Loucy (cell line): ENCODE results near the gene ATP5PO.

Experiments used
- CTCF ChIP-seq: fragments of 200-600 bp; sonication (generic); conservative IDR thresholded peaks from 2 replicates; pipeline ENCODE4 v1.5.1; 2014; ENCODE audit warnings: mild to moderate bottlenecking, antibody characterized with exemption, low read length
- EZH2phosphoT487 ChIP-seq: fragments of 200-600 bp; IDR thresholded peaks from 2 replicates; pipeline ENCODE4 v1.6.1; 2018; ENCODE audit warnings: antibody characterized with exemption, mild to moderate bottlenecking, moderate library complexity, borderline replicate concordance

GRCh38 chr21:33893917-33894316 is 21.7 kb downstream of the ATP5PO start:
- TF ChIP-seq CTCF (no peak), EZH2phosphoT487 (no peak)
